HG03520 (cell line): ENCODE results near the gene S100A2.

ENCODE experiments used
- ATAC-seq: cut with Tn5 transposase; IDR thresholded peaks from one replicate; pipeline ENCODE4 v1.9.1; 2021; ENCODE audit warnings: mild to moderate bottlenecking, moderate library complexity; ENCODE audit not compliant: unreplicated experiment

The S100A2 gene

GRCh38 chr1:153546796-153547559, 18.7 kb downstream of the S100A2 start:
- ATAC-seq, result no peak

- ATAC-seq, result no peak
Measured at GRCh38 chr1:153546371-153546770, 19.3 kb downstream of the S100A2 start.

- ATAC-seq, result no peak
Measured at GRCh38 chr1:153545067-153546055, 20.3 kb downstream of the S100A2 start, which contains the start of gene S100A4. Gene S100A4 (minus strand): TSS chr1:153545806. CDS start chr1:153544794, 1,012 bp downstream.

GRCh38 chr1:153544453-153545066, 21.1 kb downstream of the S100A2 start:
- no peak for ATAC-seq

- no peak for ATAC-seq
Measured at GRCh38 chr1:153543736-153544135, 21.9 kb downstream of the S100A2 start.

GRCh38 chr1:153542956-153543711, 22.5 kb downstream of the S100A2 start:
- ATAC-seq, result no peak

- ATAC-seq, result no peak
Measured at GRCh38 chr1:153541641-153542590, 23.7 kb downstream of the S100A2 start.

- no peak for ATAC-seq
Measured at GRCh38 chr1:153540394-153541361, 25.0 kb downstream of the S100A2 start, which contains the start of gene S100A5. Gene S100A5 (minus strand): TSS chr1:153540934. CDS start chr1:153540191, 743 bp downstream.

GRCh38 chr1:153539395-153540093, 26.1 kb downstream of the S100A2 start:
- no peak for ATAC-seq

GRCh38 chr1:153538315-153538821, 27.3 kb downstream of the S100A2 start:
- ATAC-seq, result no peak

- no peak for ATAC-seq
Measured at GRCh38 chr1:153537376-153537730, 28.3 kb downstream of the S100A2 start.

- no peak for ATAC-seq
Measured at GRCh38 chr1:153536671-153537375, 28.8 kb downstream of the S100A2 start.

GRCh38 chr1:153536012-153536670, 29.5 kb downstream of the S100A2 start:
- ATAC-seq, result no peak

- ATAC-seq, result no peak
Measured at GRCh38 chr1:153535242-153536011, 30.2 kb downstream of the S100A2 start, which contains the start of gene S100A6. Gene S100A6 (minus strand): TSS chr1:153535991. CDS start chr1:153535339, 652 bp downstream.

- no peak for ATAC-seq
Measured at GRCh38 chr1:153534925-153535241, 30.8 kb downstream of the S100A2 start.
